BJ (cell line): ENCODE data around the gene ZSCAN4. TPM values are rescaled to one million over a fixed set of nuclear protein-coding genes. Genes with fewer than 3 reads are reported as not detected.

Experiments
- CTCF ChIA-PET: fragments of 350-600 bp; formaldehyde crosslinking; extraction: SDS; loops from one replicate; lab custom pipeline; 2021; ENCODE audit warnings: antibody characterized with exemption, inconsistent platforms; lab: Yijun Ruan, JAX
- POLR2A ChIA-PET: fragments of 300-600 bp; sonication (Branson Sonifier 250); formaldehyde crosslinking; extraction: SDS; loops from one replicate; lab custom pipeline; 2021; ENCODE audit warnings: antibody characterized with exemption; lab: Charles Lee
- DNase-seq: peaks from one replicate; pipeline ENCODE4 v3.0.0-alpha.2; 2011; ENCODE audit warnings: low read depth
- H3K27me3 ChIP-seq: 2 replicates; pipeline ENCODE4 v1.6.0; 2011; ENCODE audit warnings: low read length; ENCODE audit not compliant: control insufficient read depth, insufficient read depth
- H3K36me3 ChIP-seq: 2 replicates; pipeline ENCODE4 v1.5.1; 2011; ENCODE audit warnings: low read length; ENCODE audit not compliant: control insufficient read depth, insufficient read depth
- H3K4me3 ChIP-seq: 2 replicates; pipeline ENCODE4 v1.5.1; 2011; ENCODE audit warnings: low read depth, mild to moderate bottlenecking, control low read depth, low read length
- polyA plus RNA-seq: library from polyadenylated mRNA; depleted of rRNA; stranded (reverse); fragments of >200 nt; gene quantifications from 2 replicates; pipeline ENCODE4 v1.2.3, GENCODE V29; 2011
- TF ChIP-seq, protein P1 (sequence below): IDR thresholded peaks from 2 replicates; pipeline ENCODE4 v1.5.1; 2011; ENCODE audit warnings: low read depth, mild to moderate bottlenecking, control low read depth, inconsistent platforms, low read length, moderate library complexity; ENCODE audit not compliant: insufficient read depth

Gene ZSCAN4
- polyA plus RNA-seq, 1 experiment = not detected

GRCh38 chr19:57637379-57637778 is 31.4 kb upstream of the ZSCAN4 start:
- ChIA-PET POLR2A (no interaction called here), CTCF (no interaction called here)
- H3K36me3 ChIP-seq = peaks cover 21% of the 10 kb centered on the region
- DNase-seq = no peak
- no peak overlapping the region for H3K4me3 ChIP-seq
- TF ChIP-seq, protein P1, sequence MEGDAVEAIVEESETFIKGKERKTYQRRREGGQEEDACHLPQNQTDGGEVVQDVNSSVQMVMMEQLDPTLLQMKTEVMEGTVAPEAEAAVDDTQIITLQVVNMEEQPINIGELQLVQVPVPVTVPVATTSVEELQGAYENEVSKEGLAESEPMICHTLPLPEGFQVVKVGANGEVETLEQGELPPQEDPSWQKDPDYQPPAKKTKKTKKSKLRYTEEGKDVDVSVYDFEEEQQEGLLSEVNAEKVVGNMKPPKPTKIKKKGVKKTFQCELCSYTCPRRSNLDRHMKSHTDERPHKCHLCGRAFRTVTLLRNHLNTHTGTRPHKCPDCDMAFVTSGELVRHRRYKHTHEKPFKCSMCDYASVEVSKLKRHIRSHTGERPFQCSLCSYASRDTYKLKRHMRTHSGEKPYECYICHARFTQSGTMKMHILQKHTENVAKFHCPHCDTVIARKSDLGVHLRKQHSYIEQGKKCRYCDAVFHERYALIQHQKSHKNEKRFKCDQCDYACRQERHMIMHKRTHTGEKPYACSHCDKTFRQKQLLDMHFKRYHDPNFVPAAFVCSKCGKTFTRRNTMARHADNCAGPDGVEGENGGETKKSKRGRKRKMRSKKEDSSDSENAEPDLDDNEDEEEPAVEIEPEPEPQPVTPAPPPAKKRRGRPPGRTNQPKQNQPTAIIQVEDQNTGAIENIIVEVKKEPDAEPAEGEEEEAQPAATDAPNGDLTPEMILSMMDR = no peak
- H3K27me3 ChIP-seq = no peaks in the 10 kb centered on the region

DNA sequence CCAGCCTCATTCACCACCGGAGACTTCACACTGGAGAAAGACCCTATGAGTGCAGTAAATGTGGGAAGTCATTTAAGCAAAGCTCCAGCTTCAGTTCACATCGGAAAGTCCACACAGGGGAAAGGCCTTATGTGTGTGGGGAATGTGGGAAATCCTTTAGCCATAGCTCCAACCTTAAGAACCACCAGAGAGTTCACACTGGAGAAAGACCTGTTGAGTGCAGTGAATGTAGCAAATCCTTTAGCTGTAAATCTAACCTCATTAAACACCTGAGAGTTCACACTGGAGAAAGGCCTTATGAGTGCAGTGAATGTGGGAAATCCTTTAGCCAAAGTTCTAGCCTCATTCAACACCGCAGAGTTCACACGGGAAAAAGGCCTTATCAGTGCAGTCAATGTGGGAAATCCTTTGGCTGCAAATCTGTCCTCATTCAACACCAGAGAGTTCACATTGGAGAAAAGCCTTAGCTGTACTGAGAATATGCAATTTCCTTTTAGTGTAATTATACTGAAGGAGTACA is 27.0 kb upstream of the ZSCAN4 start:
- POLR2A ChIA-PET = no interaction called here
- CTCF ChIA-PET = no interaction called here
- TF ChIP-seq, protein P1 = no peak
- DNase-seq = no peak
- H3K4me3 ChIP-seq = no peak overlapping the region
- no peaks in the 10 kb centered on the region for H3K27me3 ChIP-seq
- H3K36me3 ChIP-seq = peaks cover 19% of the 10 kb centered on the region

DNA sequence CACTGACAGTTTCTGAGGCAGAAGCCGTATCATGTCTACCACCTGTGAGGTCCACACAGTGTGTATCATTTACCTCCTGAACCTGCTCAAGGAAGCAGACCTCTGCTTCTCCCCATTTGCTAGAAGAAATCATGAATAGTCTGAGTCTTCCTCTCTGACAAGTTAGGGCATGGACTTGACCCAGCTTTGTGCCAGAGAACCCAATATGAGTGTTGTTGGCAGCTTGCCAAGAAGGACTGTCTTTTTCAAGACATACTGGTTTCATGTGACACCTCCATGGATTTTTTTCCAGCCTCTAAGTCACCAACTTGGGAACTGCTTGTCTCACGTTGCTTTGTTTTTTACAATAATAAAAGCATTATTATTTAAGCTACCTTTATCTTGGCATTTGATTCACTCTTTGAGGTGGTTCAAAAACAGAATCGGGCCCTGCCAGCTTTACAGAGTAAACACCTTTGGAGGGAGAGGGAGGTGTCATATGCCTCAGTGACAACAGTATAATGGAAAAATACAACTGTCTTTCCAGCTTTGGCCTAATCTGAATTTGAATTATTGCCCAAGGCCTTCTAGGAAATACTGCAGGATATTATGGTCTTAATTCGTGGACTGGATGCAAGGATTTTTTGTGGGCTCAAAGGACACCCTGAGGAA is 26.2 kb upstream of the ZSCAN4 start:
- CTCF ChIA-PET = interaction anchor here (0.5 to 0.6 kb wide), 3 partner anchors 9 to 677 kb away, joined by 3 read pairs; no protein-coding TSS in a partner anchor
- H3K27me3 ChIP-seq = no peaks in the 10 kb centered on the region
- POLR2A ChIA-PET = interaction anchor here (0.5 kb wide), 1 partner anchor 10 kb away, joined by 6 read pairs; no protein-coding TSS in a partner anchor
- TF ChIP-seq, protein P1 = no peak
- no peak overlapping the region for H3K4me3 ChIP-seq
- peaks cover 19% of the 10 kb centered on the region for H3K36me3 ChIP-seq
- no peak for DNase-seq

DNA sequence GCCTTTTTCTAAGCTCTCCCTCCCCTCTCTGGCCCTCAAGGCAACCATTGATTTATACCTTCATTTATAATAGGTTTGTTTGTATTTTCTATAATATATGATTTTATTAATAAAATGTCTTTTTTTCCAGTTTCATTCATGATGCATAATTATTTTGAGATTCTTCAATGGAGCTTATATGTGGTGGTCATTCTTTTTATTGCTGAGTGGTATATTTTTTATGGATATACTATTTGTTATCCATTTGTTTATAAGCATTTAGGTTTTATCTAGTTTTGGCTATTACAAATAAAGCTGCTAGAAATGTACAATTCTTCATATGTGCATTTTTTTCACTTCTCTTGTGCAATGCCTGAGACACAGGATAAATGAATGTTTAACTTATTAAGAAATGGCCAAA is 25.0 kb upstream of the ZSCAN4 start:
- POLR2A ChIA-PET = no interaction called here
- DNase-seq = no peak
- H3K36me3 ChIP-seq = peaks cover 19% of the 10 kb centered on the region
- TF ChIP-seq, protein P1 = no peak
- no peak overlapping the region for H3K4me3 ChIP-seq
- CTCF ChIA-PET = interaction anchor here (0.6 kb wide), 1 partner anchor 1759 kb away, joined by 5 read pairs; no protein-coding TSS in a partner anchor
- H3K27me3 ChIP-seq = no peaks in the 10 kb centered on the region

DNA sequence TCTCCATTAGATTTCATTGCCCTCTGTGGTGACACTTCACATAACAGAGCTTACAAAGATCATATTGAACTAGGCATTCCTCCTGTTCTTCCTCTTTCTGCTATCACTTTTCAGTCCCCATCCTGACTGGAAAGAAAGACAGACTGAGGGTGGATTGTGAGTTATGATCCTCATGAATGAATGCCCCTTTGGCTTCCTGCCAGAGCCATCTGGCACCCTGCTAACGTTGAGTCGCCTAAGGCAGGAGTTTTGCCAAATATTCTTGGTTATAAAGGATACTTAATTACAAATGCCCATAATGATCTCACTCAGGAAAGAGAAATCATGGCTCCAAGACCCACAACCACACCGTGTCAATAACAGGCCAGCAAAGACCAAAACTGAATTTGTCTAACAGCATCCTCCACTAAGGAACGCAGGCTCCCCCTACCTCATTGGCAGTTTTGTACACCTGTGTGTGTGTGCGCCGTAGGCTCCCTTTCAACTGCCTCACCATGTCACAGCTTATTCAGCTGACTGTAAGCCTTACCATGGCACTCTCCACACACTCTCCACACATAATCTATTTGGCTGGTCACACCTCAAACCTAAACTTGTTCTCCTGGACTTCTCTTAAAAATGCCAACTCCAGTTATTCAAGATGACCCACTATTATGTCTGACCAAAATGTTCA is 20.3 kb upstream of the ZSCAN4 start:
- TF ChIP-seq, protein P1 = no peak
- POLR2A ChIA-PET = no interaction called here
- Histone ChIP-seq H3K4me3 (no peak overlapping the region), H3K27me3 (no peaks in the 10 kb centered on the region), H3K36me3 (no peaks in the 10 kb centered on the region)
- CTCF ChIA-PET = interaction anchor here (1.3 kb wide), 1 partner anchor 15 kb away, joined by 3 read pairs; the partner anchor contains the start of gene ZNF211
- no peak for DNase-seq
